ENCODE results near the gene HOXA3. TPM values are rescaled to one million over a fixed set of nuclear protein-coding genes. Genes with fewer than 3 reads are reported as not detected.

The HOXA3 gene
- total RNA-seq = 1 to 10 TPM; 3.4 to 3.9 (median 3.6) TPM

GRCh38 chr7:27151931-27152815 lies at the start of gene HOXA3:
Gene HOXA3, minus strand, starts transcription at chr7:27152583. Its CDS starts 41,943 bp downstream, at chr7:27110640.
- no peak for TF ChIP-seq CTCF (IDR thresholded peaks at IDR 0.05; ENCODE audit: low read depth)

GRCh38 chr7:27201580-27202017 lies 49.2 kb upstream of the HOXA3 start:
- TF ChIP-seq CTCF (IDR thresholded peaks at IDR 0.05; ENCODE audit: low read depth) = no peak

- TF ChIP-seq CTCF (IDR thresholded peaks at IDR 0.05; ENCODE audit: low read depth) = no peak
Observed at GRCh38 chr7:27200761-27201579, 48.6 kb upstream of the HOXA3 start.

GRCh38 chr7:27199849-27200760 lies 47.7 kb upstream of the HOXA3 start, which contains the start of gene HOXA13:
Gene HOXA13, minus strand, starts transcription at chr7:27200091. Its CDS starts 14 bp downstream, at chr7:27200077.
- no peak for TF ChIP-seq CTCF (IDR thresholded peaks at IDR 0.05; ENCODE audit: low read depth)

- TF ChIP-seq CTCF (IDR thresholded peaks at IDR 0.05; ENCODE audit: low read depth) = no peak
Observed at GRCh38 chr7:27198871-27199801, 46.8 kb upstream of the HOXA3 start.

Data from subcutaneous adipose tissue (tissue), 4 donors.